Ovary (tissue), 9 donors: ENCODE results near the gene LBH. TPM values are rescaled to one million over a fixed set of nuclear protein-coding genes. Genes with fewer than 3 reads are reported as not detected.

Source experiments
- DNase-seq, 5 donors: peaks; one replicate each; pipeline ENCODE4 v3.0.0-alpha.2; 2019 to 2020
- H3K27ac ChIP-seq, 2 donors: fragments of 200-600 bp; one replicate each; pipeline versions ENCODE4 v1.5.1 to v1.8.0; 2019 to 2022
- H3K27me3 ChIP-seq: fragments of 200-600 bp; one replicate; pipeline ENCODE4 v1.8.0; 2022
- H3K36me3 ChIP-seq: fragments of 200-600 bp; sonication (generic); one replicate; pipeline ENCODE4 v1.5.1; 2019
- H3K4me1 ChIP-seq: one replicate; pipeline ENCODE4 v1.8.1; 2013; ENCODE audit warnings: mild to moderate bottlenecking, moderate library complexity; ENCODE audit not compliant: insufficient read depth
- H3K4me3 ChIP-seq: fragments of 200-600 bp; sonication (generic); one replicate; pipeline ENCODE4 v1.5.1; 2017
- H3K9me3 ChIP-seq, 2 donors: fragments of 200-600 bp in 1 of 2; sonication (generic) in 1 of 2; one replicate each; pipeline versions ENCODE4 v1.5.1 to v1.8.1; 2013 to 2019; ENCODE audit warnings: mild to moderate bottlenecking in 1 of 2, moderate library complexity in 1 of 2
- EP300 ChIP-seq: sonication (generic); formaldehyde crosslinking; IDR thresholded peaks from one replicate; pipeline ENCODE4 v1.6.1; 2017; ENCODE audit warnings: antibody characterized with exemption
- POLR2A ChIP-seq: fragments of 450-650 bp; IDR thresholded peaks from one replicate; pipeline ENCODE4 v1.6.1; 2017; ENCODE audit warnings: antibody characterized with exemption, mild to moderate bottlenecking, moderate library complexity
- WGBS, 3 donors: extraction: QIAGEN DNeasy Blood & Tissue Kit in 1 of 3; methylation state at CpG; one replicate each; pipeline versions ENCODE4 v1.1.5 to v1.1.7; 2013 to 2017; 5-methylcytosine and 5-hydroxymethylcytosine counted together
- intact Hi-C, 4 donors: fragments of 100-400 bp; cut with DNase I; formaldehyde crosslinking; loops; one replicate each; pipeline versions ENCODE4 v1.11.0 to v1.15.1; 2022 to 2023
- polyA plus RNA-seq, 2 donors: library from polyadenylated mRNA; stranded (reverse); fragments of 200-250 nt in 1 of 2; fragments of 350-450 nt in 1 of 2; fragmentation: Illumina TruSeq in 1 of 2; extraction: RNeasy Lipid Tissue Mini Kit (QIAGEN cat#74804) in 1 of 2; gene quantifications; one replicate each; pipeline ENCODE4 v1.2.3, GENCODE V29; 2013 to 2014
- small RNA-seq: library from RNA; depleted of rRNA; stranded (forward); fragments of <200 nt; gene quantifications from one replicate; pipeline ENCODE3, GENCODE V24; 2016
- total RNA-seq, 7 donors: library from RNA; depleted of rRNA in 2 of 7; stranded (reverse); fragments of >200 nt in 2 of 7; fragmentation: NEBNext Ultra II Directional in 3 of 7; extraction: Animal tissue kit (Norgen Biotek cat#: 25700) in 3 of 7; gene quantifications; one replicate each; pipeline versions ENCODE4 v1.1.0 to v1.2.4, GENCODE V29; 2016 to 2023
- TF ChIP-seq, protein P1 (sequence below), 3 donors: fragments of 450-650 bp in 2 of 3; fragments of 200-600 bp in 1 of 3; IDR thresholded peaks; one replicate each; pipeline versions ENCODE4 v1.5.1 to v1.8.0; 2016 to 2022; ENCODE audit warnings: antibody characterized with exemption in 3 of 3, mild to moderate bottlenecking in 1 of 3
- donor health status: DM: no; HTN: no; CAD: no; lungs with moderate emphysema.
- donor health status: DM: no; HTN: no; CAD: no.
- donor health status: Bipolar disorder and iron deficiency.
- donor health status: DM: yes; HTN: yes; CAD: no.
- donor health status: DM: no; HTN: no; CAD: no.
- donor health status: DM: yes; HTN: yes; CAD: no.

LBH gene
- total and polyA plus RNA-seq, 9 donors, result 50.4 to 260 (median 110) TPM

DNA sequence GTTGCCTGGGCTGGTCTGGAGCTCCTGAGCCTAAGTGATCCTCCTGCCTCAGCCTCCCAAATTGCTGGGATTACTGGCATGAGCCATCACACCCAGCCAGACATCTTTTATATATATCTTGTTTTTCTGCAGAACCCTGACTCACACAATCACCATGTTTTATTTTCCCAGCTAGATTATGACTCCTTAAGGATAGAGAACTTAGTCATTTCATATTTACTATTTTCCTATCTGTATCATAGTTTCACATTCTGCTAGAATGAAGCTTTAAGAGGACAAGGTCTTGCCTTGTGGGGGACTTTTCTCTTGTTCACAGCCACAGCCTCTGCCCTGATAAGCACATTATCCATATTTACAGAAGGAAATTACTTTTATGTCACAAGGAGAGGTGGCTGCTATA lies 73.9 kb downstream of the LBH start:
- Histone ChIP-seq H3K4me3 (no peak overlapping the region), H3K9me3 (no peaks in the 10 kb centered on the region), H3K27me3 (no peaks in the 10 kb centered on the region), H3K4me1 (peaks cover 3% of the 10 kb centered on the region), H3K36me3 (no peaks in the 10 kb centered on the region), H3K27ac (no peak overlapping the region)
- intact Hi-C loops, result no loop called here
- no peak for DNase-seq
- TF ChIP-seq, protein P1, sequence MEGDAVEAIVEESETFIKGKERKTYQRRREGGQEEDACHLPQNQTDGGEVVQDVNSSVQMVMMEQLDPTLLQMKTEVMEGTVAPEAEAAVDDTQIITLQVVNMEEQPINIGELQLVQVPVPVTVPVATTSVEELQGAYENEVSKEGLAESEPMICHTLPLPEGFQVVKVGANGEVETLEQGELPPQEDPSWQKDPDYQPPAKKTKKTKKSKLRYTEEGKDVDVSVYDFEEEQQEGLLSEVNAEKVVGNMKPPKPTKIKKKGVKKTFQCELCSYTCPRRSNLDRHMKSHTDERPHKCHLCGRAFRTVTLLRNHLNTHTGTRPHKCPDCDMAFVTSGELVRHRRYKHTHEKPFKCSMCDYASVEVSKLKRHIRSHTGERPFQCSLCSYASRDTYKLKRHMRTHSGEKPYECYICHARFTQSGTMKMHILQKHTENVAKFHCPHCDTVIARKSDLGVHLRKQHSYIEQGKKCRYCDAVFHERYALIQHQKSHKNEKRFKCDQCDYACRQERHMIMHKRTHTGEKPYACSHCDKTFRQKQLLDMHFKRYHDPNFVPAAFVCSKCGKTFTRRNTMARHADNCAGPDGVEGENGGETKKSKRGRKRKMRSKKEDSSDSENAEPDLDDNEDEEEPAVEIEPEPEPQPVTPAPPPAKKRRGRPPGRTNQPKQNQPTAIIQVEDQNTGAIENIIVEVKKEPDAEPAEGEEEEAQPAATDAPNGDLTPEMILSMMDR (IDR thresholded peaks at IDR 0.05), result no peak
- no peak for TF ChIP-seq POLR2A
- no peak for TF ChIP-seq EP300

DNA sequence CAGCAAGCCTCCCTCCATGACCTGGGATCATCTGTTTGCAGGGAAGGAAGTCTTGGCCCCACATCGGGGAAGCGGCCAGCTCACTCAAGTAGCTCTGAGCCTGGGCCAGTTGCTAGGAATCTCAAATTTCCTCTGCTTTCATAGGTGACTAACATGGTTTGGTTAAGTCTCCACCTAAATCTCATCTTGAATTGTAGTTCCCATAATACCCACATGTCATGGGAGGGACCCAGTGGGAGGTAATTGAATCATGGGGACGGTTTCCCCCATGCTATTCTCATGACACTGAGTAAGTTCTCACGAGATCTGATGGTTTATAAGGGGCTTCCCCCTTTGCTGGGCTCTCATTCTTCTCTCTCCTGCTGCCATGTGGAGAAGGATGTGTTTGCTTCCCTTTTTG lies 75.2 kb downstream of the LBH start:
- no peaks in the 10 kb centered on the region for H3K36me3 ChIP-seq
- no peaks in the 10 kb centered on the region for H3K9me3 ChIP-seq
- H3K4me3 ChIP-seq, result no peak overlapping the region
- no peaks in the 10 kb centered on the region for H3K27me3 ChIP-seq
- no peak for TF ChIP-seq EP300
- no peak for TF ChIP-seq POLR2A
- TF ChIP-seq, protein P1 (IDR thresholded peaks at IDR 0.05), result no peak
- WGBS, 3 donors, result 92% methylated on average over 4 of the region's 4 CpGs
- no peak for DNase-seq
- no peak overlapping the region for H3K27ac ChIP-seq
- no peaks in the 10 kb centered on the region for H3K4me1 ChIP-seq
- intact Hi-C loops, result no loop called here

DNA sequence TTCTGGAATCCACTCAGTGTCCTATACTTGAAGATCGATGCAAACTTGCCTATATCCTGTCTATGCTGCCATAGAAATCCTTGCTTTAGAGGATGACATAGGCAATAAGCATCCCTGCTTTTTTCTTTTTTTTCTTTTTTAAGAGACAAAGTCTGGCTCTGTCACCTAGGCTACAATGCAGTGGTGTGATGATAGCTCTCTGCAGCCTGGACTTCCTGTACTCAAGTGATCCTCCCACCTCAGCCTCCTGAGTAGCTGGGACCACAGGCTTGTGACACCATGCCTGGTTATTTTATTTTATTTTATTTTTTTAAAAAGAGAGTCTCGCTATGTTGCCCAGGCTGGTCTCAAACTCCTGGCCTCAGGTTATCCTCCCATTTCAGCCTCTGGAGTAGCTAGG lies 76.9 kb downstream of the LBH start:
- TF ChIP-seq POLR2A (no peak), EP300 (no peak)
- TF ChIP-seq, protein P1 (IDR thresholded peaks at IDR 0.05), result no peak
- intact Hi-C loops, result no loop called here
- WGBS, 3 donors, result 98 to 100% (median 100%) methylated on average over 2 of the region's 2 CpGs

More for the DNA sequence above, 76.9 kb downstream of the LBH start:
- Histone ChIP-seq H3K27ac (no peak overlapping the region), H3K27me3 (no peaks in the 10 kb centered on the region), H3K36me3 (no peaks in the 10 kb centered on the region), H3K9me3 (no peaks in the 10 kb centered on the region), H3K4me1 (no peaks in the 10 kb centered on the region), H3K4me3 (no peak overlapping the region)
- DNase-seq, result no peak

Small RNAs within 50 kb of the gene (small RNA-seq; reads per million reads assigned to genes)
- not detected for gene SNORA10B

Other genes starting within 250 kb of the LBH start
- gene YPEL5, start 84.5 kb upstream of the LBH start, total RNA-seq, result 100 to 1,000 TPM in 2 of 7 donors, 10 to 100 TPM in 5; 65.1 to 103 (median 81.6) TPM
- gene YPEL5, start 84.5 kb upstream of the LBH start, polyA plus RNA-seq, result 10 to 100 TPM; 68.9 to 91.2 TPM
- gene LCLAT1, start 215.7 kb downstream of the LBH start, total RNA-seq, result 10 to 100 TPM; 10.7 to 26.5 (median 22.8) TPM
- 1 to 10 TPM; 3.2 to 7.4 TPM for gene LCLAT1, start 215.7 kb downstream of the LBH start, polyA plus RNA-seq